Renal cortical epithelial cell (primary cell): Measurements from ENCODE around the gene SYNM. TPM values are rescaled to one million over a fixed set of nuclear protein-coding genes. Genes with fewer than 3 reads are reported as not detected.

Experiments used
- DNase-seq: peaks from one replicate; pipeline ENCODE4 v3.0.0-alpha.2; 2011; ENCODE audit warnings: low read depth
- total RNA-seq: library from RNA; depleted of rRNA; stranded (reverse); fragments of >200 nt; gene quantifications from 2 replicates; pipeline ENCODE4 v1.2.3, GENCODE V29; 2014

SYNM gene
- total RNA-seq, 1 donor from 2014 or later, result 6.0 TPM

GRCh38 chr15:99122831-99123712 is 18.2 kb downstream of the SYNM start:
- no peak for DNase-seq

GRCh38 chr15:99123713-99124451 is 19.0 kb downstream of the SYNM start:
- peak; percentile 98 for DNase-seq

- no peak for DNase-seq
Observed at GRCh38 chr15:99124641-99125040, 19.8 kb downstream of the SYNM start.

- DNase-seq, result no peak
Observed at GRCh38 chr15:99125061-99125891, 20.4 kb downstream of the SYNM start.

- DNase-seq, result no peak
Observed at GRCh38 chr15:99126131-99126588, 21.3 kb downstream of the SYNM start.

- DNase-seq, result no peak
Observed at GRCh38 chr15:99126930-99127329, 22.1 kb downstream of the SYNM start.

GRCh38 chr15:99127773-99128172 is 22.9 kb downstream of the SYNM start:
- no peak for DNase-seq

GRCh38 chr15:99128411-99128810 is 23.5 kb downstream of the SYNM start:
- DNase-seq, result no peak

- no peak for DNase-seq
Observed at GRCh38 chr15:99129644-99130043, 24.8 kb downstream of the SYNM start.

- DNase-seq, result no peak
Observed at GRCh38 chr15:99130314-99130713, 25.4 kb downstream of the SYNM start.

- no peak for DNase-seq
Observed at GRCh38 chr15:99130765-99131440, 26.0 kb downstream of the SYNM start.

- no peak for DNase-seq
Observed at GRCh38 chr15:99131441-99132023, 26.7 kb downstream of the SYNM start.

- DNase-seq, result no peak
Observed at GRCh38 chr15:99132122-99132521, 27.2 kb downstream of the SYNM start.

GRCh38 chr15:99132634-99133287 is 27.9 kb downstream of the SYNM start:
- no peak for DNase-seq

- no peak for DNase-seq
Observed at GRCh38 chr15:99134317-99134821, 29.5 kb downstream of the SYNM start.

- DNase-seq, result no peak
Observed at GRCh38 chr15:99135194-99135593, 30.3 kb downstream of the SYNM start.

- no peak for DNase-seq
Observed at GRCh38 chr15:99137111-99137546, 32.2 kb downstream of the SYNM start.

- no peak for DNase-seq
Observed at GRCh38 chr15:99137877-99138276, 33.0 kb downstream of the SYNM start.

- no peak for DNase-seq
Observed at GRCh38 chr15:99138491-99138982, 33.7 kb downstream of the SYNM start.

- DNase-seq, result no peak
Observed at GRCh38 chr15:99139276-99139675, 34.4 kb downstream of the SYNM start.
